ENCODE results near the gene NR1D2. TPM values are rescaled to one million over a fixed set of nuclear protein-coding genes. Genes with fewer than 3 reads are reported as not detected.

Gene NR1D2
- total and polyA plus RNA-seq, 2 of the 13 experiments (the other 11 are each of a cell fraction or from before 2014, with no cell fraction given) = 5.3 to 8.1 TPM

DNA sequence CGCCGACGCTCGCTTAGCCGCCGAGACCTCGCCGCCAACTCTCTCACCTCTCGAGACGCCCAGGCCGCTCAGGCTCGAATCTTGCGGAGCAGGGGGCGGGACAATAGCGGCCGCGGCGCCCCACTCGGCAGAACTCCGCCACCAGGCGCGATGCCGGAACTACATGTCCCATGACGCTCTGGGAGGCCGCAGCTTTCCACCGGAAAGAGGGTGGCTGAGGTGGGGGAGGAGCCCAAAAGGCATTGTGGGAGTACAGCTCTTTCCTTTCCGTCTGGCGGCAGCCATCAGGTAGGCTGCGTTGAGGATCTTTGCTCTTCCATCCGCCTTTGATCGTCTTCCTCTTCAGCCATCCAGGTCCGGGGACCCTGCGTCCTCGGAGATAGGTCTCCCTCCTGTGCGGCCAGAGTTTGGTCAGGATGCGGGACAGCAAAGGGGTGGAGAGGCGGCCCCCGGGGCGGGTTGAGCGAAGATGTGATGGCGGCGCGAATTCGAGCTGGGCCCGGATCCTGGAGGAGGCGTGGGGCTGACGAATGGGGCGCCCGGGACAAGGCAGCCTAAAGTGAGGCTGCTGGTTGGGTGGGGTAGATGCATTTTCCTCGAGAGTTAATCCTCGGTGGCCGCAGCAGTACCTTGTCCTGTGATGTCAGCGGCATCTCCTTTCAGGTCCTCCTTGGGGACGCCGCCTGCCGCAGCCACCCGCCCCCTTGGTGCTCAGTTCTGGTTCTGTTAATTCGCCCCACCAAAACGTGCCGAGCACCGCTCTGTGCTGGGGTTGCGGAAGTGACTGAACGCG is 28.0 kb upstream of the NR1D2 start, which contains the start of the genes NKIRAS1 and RPL15 (continued):
- TF ChIP-seq FOXM1 (CRISPR knock-in tag; IDR thresholded peaks at IDR 0.05) (peak; percentile 25; the same call in 1 of the 2 replicates), ZNF235 (CRISPR knock-in tag; IDR thresholded peaks at IDR 0.05; ENCODE audit: borderline replicate concordance) (peak; percentile 56; the same call in 1 of the 2 replicates), YEATS4 (CRISPR knock-in tag; IDR thresholded peaks at IDR 0.05; ENCODE audit: borderline replicate concordance) (peak; percentile 98), MEF2D (CRISPR knock-in tag; IDR thresholded peaks at IDR 0.05) (peak; percentile 73), PAF1 (CRISPR knock-in tag; IDR thresholded peaks at IDR 0.05) (no peak; the same call in 1 of the 2 replicates), ZNF510 (CRISPR knock-in tag; IDR thresholded peaks at IDR 0.05; ENCODE audit: low read depth) (no peak), AKAP8 (CRISPR knock-in tag; IDR thresholded peaks at IDR 0.05) (no peak), ZNF713 (CRISPR knock-in tag; IDR thresholded peaks at IDR 0.05) (0 out of 2 replicates have a peak, but pooled peaks have one; percentile 76), PPARG (CRISPR knock-in tag; conservative IDR thresholded peaks at IDR 0.05) (no peak; the same call in 1 of the 2 replicates), SRF (IDR thresholded peaks at IDR 0.05; ENCODE audit: low read depth, low read length) (no peak), ATAD3A (CRISPR knock-in tag; IDR thresholded peaks at IDR 0.05) (no peak)
- TF ChIP-seq, protein P1, sequence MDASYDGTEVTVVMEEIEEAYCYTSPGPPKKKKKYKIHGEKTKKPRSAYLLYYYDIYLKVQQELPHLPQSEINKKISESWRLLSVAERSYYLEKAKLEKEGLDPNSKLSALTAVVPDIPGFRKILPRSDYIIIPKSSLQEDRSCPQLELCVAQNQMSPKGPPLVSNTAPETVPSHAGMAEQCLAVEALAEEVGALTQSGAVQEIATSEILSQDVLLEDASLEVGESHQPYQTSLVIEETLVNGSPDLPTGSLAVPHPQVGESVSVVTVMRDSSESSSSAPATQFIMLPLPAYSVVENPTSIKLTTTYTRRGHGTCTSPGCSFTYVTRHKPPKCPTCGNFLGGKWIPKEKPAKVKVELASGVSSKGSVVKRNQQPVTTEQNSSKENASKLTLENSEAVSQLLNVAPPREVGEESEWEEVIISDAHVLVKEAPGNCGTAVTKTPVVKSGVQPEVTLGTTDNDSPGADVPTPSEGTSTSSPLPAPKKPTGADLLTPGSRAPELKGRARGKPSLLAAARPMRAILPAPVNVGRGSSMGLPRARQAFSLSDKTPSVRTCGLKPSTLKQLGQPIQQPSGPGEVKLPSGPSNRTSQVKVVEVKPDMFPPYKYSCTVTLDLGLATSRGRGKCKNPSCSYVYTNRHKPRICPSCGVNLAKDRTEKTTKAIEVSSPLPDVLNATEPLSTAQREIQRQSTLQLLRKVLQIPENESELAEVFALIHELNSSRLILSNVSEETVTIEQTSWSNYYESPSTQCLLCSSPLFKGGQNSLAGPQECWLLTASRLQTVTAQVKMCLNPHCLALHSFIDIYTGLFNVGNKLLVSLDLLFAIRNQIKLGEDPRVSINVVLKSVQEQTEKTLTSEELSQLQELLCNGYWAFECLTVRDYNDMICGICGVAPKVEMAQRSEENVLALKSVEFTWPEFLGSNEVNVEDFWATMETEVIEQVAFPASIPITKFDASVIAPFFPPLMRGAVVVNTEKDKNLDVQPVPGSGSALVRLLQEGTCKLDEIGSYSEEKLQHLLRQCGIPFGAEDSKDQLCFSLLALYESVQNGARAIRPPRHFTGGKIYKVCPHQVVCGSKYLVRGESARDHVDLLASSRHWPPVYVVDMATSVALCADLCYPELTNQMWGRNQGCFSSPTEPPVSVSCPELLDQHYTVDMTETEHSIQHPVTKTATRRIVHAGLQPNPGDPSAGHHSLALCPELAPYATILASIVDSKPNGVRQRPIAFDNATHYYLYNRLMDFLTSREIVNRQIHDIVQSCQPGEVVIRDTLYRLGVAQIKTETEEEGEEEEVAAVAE (CRISPR knock-in tag; IDR thresholded peaks at IDR 0.05; ENCODE audit: borderline replicate concordance) = 0 out of 2 replicates have a peak, but pooled peaks have one; percentile 76
- TF ChIP-seq, protein P2, sequence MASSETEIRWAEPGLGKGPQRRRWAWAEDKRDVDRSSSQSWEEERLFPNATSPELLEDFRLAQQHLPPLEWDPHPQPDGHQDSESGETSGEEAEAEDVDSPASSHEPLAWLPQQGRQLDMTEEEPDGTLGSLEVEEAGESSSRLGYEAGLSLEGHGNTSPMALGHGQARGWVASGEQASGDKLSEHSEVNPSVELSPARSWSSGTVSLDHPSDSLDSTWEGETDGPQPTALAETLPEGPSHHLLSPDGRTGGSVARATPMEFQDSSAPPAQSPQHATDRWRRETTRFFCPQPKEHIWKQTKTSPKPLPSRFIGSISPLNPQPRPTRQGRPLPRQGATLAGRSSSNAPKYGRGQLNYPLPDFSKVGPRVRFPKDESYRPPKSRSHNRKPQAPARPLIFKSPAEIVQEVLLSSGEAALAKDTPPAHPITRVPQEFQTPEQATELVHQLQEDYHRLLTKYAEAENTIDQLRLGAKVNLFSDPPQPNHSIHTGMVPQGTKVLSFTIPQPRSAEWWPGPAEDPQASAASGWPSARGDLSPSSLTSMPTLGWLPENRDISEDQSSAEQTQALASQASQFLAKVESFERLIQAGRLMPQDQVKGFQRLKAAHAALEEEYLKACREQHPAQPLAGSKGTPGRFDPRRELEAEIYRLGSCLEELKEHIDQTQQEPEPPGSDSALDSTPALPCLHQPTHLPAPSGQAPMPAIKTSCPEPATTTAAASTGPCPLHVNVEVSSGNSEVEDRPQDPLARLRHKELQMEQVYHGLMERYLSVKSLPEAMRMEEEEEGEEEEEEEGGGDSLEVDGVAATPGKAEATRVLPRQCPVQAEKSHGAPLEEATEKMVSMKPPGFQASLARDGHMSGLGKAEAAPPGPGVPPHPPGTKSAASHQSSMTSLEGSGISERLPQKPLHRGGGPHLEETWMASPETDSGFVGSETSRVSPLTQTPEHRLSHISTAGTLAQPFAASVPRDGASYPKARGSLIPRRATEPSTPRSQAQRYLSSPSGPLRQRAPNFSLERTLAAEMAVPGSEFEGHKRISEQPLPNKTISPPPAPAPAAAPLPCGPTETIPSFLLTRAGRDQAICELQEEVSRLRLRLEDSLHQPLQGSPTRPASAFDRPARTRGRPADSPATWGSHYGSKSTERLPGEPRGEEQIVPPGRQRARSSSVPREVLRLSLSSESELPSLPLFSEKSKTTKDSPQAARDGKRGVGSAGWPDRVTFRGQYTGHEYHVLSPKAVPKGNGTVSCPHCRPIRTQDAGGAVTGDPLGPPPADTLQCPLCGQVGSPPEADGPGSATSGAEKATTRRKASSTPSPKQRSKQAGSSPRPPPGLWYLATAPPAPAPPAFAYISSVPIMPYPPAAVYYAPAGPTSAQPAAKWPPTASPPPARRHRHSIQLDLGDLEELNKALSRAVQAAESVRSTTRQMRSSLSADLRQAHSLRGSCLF (CRISPR knock-in tag; IDR thresholded peaks at IDR 0.05; ENCODE audit: borderline replicate concordance) = 0 out of 2 replicates have a peak, but pooled peaks have one; percentile 68
- TF ChIP-seq, protein P3, sequence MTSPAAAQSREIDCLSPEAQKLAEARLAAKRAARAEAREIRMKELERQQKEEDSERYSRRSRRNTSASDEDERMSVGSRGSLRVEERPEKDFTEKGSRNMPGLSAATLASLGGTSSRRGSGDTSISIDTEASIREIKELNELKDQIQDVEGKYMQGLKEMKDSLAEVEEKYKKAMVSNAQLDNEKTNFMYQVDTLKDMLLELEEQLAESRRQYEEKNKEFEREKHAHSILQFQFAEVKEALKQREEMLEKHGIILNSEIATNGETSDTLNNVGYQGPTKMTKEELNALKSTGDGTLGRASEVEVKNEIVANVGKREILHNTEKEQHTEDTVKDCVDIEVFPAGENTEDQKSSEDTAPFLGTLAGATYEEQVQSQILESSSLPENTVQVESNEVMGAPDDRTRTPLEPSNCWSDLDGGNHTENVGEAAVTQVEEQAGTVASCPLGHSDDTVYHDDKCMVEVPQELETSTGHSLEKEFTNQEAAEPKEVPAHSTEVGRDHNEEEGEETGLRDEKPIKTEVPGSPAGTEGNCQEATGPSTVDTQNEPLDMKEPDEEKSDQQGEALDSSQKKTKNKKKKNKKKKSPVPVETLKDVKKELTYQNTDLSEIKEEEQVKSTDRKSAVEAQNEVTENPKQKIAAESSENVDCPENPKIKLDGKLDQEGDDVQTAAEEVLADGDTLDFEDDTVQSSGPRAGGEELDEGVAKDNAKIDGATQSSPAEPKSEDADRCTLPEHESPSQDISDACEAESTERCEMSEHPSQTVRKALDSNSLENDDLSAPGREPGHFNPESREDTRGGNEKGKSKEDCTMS (CRISPR knock-in tag; conservative IDR thresholded peaks at IDR 0.05) = 0 out of 2 replicates have a peak, but pooled peaks have one; percentile 62

All from HepG2 (cell line).